ENCODE results near the gene TOX2. TPM values are rescaled to one million over a fixed set of nuclear protein-coding genes. Genes with fewer than 3 reads are reported as not detected.
A peak's percentile ranks its signal among the peaks of the same experiment; 100 is the strongest.

The TOX2 gene
- total RNA-seq, 2 experiments from 2014 or later: 1.6 to 3.0 TPM

- no peak overlapping the region for H3K27ac Mint-ChIP-seq
Measured at GRCh38 chr20:44080064-44080463, 165.4 kb downstream of the TOX2 start.

GRCh38 chr20:44080646-44081267 is 166.1 kb downstream of the TOX2 start:
- ChIA-PET POLR2A (no interaction called here), CTCF (interaction anchor here (0.6 to 4.0 kb wide), 12 partner anchors 11 to 544 kb away, joined by 3 to 34 read pairs (median 4); no protein-coding TSS in a partner anchor)
- Mint-ChIP-seq H3K9me3 (ENCODE audit: low read depth) (no peaks in the 10 kb centered on the region), H3K27ac (no peak overlapping the region), H3K4me3 (peak overlapping the region; percentile 3), H3K27me3 (no peaks in the 10 kb centered on the region), H3K36me3 (ENCODE audit: low read depth) (no peaks in the 10 kb centered on the region), H3K4me1 (peaks cover 16% of the 10 kb centered on the region)
- peak; percentile 96 for ATAC-seq
- intact Hi-C loops (cut with DNase I, micrococcal nuclease): loop anchor here (1.0 to 5.0 kb wide), 10 partner anchors 24 to 631 kb away; no protein-coding TSS in a partner anchor
- peak; percentile 84 for DNase-seq

More at GRCh38 chr20:44080064-44080463, 165.4 kb downstream of the TOX2 start:
- H3K36me3 Mint-ChIP-seq (ENCODE audit: low read depth): no peaks in the 10 kb centered on the region
- H3K27me3 Mint-ChIP-seq: no peaks in the 10 kb centered on the region
- ChIA-PET CTCF (interaction anchor here (0.5 to 4.0 kb wide), 15 partner anchors 11 to 544 kb away, joined by 3 to 34 read pairs (median 4); no protein-coding TSS in a partner anchor), POLR2A (no interaction called here)
- no peak overlapping the region for H3K4me3 Mint-ChIP-seq
- no peaks in the 10 kb centered on the region for H3K9me3 Mint-ChIP-seq (ENCODE audit: low read depth)
- DNase-seq: no peak
- ATAC-seq: no peak
- intact Hi-C loops (cut with DNase I, micrococcal nuclease): loop anchor here (1.0 to 5.0 kb wide), 9 partner anchors 24 to 631 kb away; no protein-coding TSS in a partner anchor
- H3K4me1 Mint-ChIP-seq: peaks cover 22% of the 10 kb centered on the region

- Mint-ChIP-seq H3K36me3 (ENCODE audit: low read depth) (no peaks in the 10 kb centered on the region), H3K4me3 (no peak overlapping the region), H3K4me1 (peaks cover 16% of the 10 kb centered on the region), H3K27ac (no peak overlapping the region), H3K27me3 (no peaks in the 10 kb centered on the region), H3K9me3 (ENCODE audit: low read depth) (no peaks in the 10 kb centered on the region)
- intact Hi-C loops (cut with DNase I, micrococcal nuclease): loop anchor here (1.0 to 5.0 kb wide), 7 partner anchors 99 to 545 kb away; no protein-coding TSS in a partner anchor
- no peak for DNase-seq
- CTCF ChIA-PET: interaction anchor here (0.6 to 4.6 kb wide), 8 partner anchors 171 to 1474 kb away, joined by 3 to 26 read pairs (median 3); no protein-coding TSS in a partner anchor
- POLR2A ChIA-PET: no interaction called here
- ATAC-seq: no peak
Measured at GRCh38 chr20:44081476-44081875, 166.8 kb downstream of the TOX2 start.

GRCh38 chr20:44081888-44082287 is 167.2 kb downstream of the TOX2 start:
- Mint-ChIP-seq H3K4me1 (peaks cover 16% of the 10 kb centered on the region), H3K36me3 (ENCODE audit: low read depth) (no peaks in the 10 kb centered on the region), H3K9me3 (ENCODE audit: low read depth) (no peaks in the 10 kb centered on the region), H3K27me3 (no peaks in the 10 kb centered on the region), H3K4me3 (no peak overlapping the region), H3K27ac (no peak overlapping the region)
- intact Hi-C loops (cut with DNase I, micrococcal nuclease): loop anchor here (1.0 to 5.0 kb wide), 7 partner anchors 99 to 545 kb away; no protein-coding TSS in a partner anchor
- ChIA-PET CTCF (interaction anchor here (0.6 to 4.6 kb wide), 8 partner anchors 171 to 1473 kb away, joined by 3 to 26 read pairs (median 3); no protein-coding TSS in a partner anchor), POLR2A (no interaction called here)
- DNase-seq (no peak), ATAC-seq (no peak)

- H3K4me1 Mint-ChIP-seq: peaks cover 13% of the 10 kb centered on the region
- DNase-seq (no peak), ATAC-seq (no peak)
- POLR2A ChIA-PET: interaction anchor here (0.6 kb wide), 1 partner anchor 1661 kb away, joined by 5 read pairs; no protein-coding TSS in a partner anchor
- no peak overlapping the region for H3K4me3 Mint-ChIP-seq
- H3K36me3 Mint-ChIP-seq (ENCODE audit: low read depth): no peaks in the 10 kb centered on the region
- H3K27ac Mint-ChIP-seq: no peak overlapping the region
- H3K9me3 Mint-ChIP-seq (ENCODE audit: low read depth): no peaks in the 10 kb centered on the region
- intact Hi-C loops (cut with DNase I, micrococcal nuclease): loop anchor here in 1 of 2 experiments (5.0 kb wide), 2 partner anchors 101 to 166 kb away; no protein-coding TSS in a partner anchor
- CTCF ChIA-PET: interaction anchor here (0.5 to 4.6 kb wide), 10 partner anchors 14 to 627 kb away, joined by 3 to 26 read pairs (median 3); no protein-coding TSS in a partner anchor
- no peaks in the 10 kb centered on the region for H3K27me3 Mint-ChIP-seq
Measured at GRCh38 chr20:44083220-44083933, 168.7 kb downstream of the TOX2 start.

GRCh38 chr20:44084439-44084838 is 169.8 kb downstream of the TOX2 start:
- Mint-ChIP-seq H3K27ac (no peak overlapping the region), H3K36me3 (ENCODE audit: low read depth) (no peaks in the 10 kb centered on the region), H3K27me3 (no peaks in the 10 kb centered on the region), H3K4me1 (peaks cover 9% of the 10 kb centered on the region), H3K9me3 (ENCODE audit: low read depth) (no peaks in the 10 kb centered on the region), H3K4me3 (no peak overlapping the region)
- POLR2A ChIA-PET: no interaction called here
- DNase-seq: no peak
- ATAC-seq: no peak
- intact Hi-C loops (cut with DNase I, micrococcal nuclease): loop anchor here in 1 of 2 experiments (5.0 kb wide), 2 partner anchors 102 to 167 kb away; no protein-coding TSS in a partner anchor
- CTCF ChIA-PET: interaction anchor here (0.6 to 4.6 kb wide), 5 partner anchors 24 to 635 kb away, joined by 3 to 26 read pairs (median 3); no protein-coding TSS in a partner anchor

- POLR2A ChIA-PET: no interaction called here
- intact Hi-C loops (cut with DNase I, micrococcal nuclease): loop anchor here in 1 of 2 experiments (5.0 kb wide), 2 partner anchors 103 to 168 kb away; no protein-coding TSS in a partner anchor
- Mint-ChIP-seq H3K4me1 (peaks cover 9% of the 10 kb centered on the region), H3K9me3 (ENCODE audit: low read depth) (no peaks in the 10 kb centered on the region), H3K36me3 (ENCODE audit: low read depth) (no peaks in the 10 kb centered on the region), H3K4me3 (no peak overlapping the region), H3K27me3 (no peaks in the 10 kb centered on the region), H3K27ac (no peak overlapping the region)
- DNase-seq: no peak
- CTCF ChIA-PET: interaction anchor here (1.3 to 4.6 kb wide), 2 partner anchors 335 to 636 kb away, joined by 4 to 26 read pairs; no protein-coding TSS in a partner anchor
- no peak for ATAC-seq
Measured at GRCh38 chr20:44084891-44085290, 170.2 kb downstream of the TOX2 start.

- POLR2A ChIA-PET: no interaction called here
- CTCF ChIA-PET: interaction anchor here (0.8 to 4.6 kb wide), 3 partner anchors 336 to 660 kb away, joined by 3 to 26 read pairs (median 4); no protein-coding TSS in a partner anchor
- H3K27ac Mint-ChIP-seq: no peak overlapping the region
Measured at GRCh38 chr20:44085616-44086434, 171.2 kb downstream of the TOX2 start.

GRCh38 chr20:44087051-44087856 is 172.6 kb downstream of the TOX2 start:
- no peak for ATAC-seq
- intact Hi-C loops (cut with DNase I, micrococcal nuclease): no loop called here
- CTCF ChIA-PET: interaction anchor here (0.6 kb wide), 1 partner anchor 309 kb away, joined by 5 read pairs; no protein-coding TSS in a partner anchor
- DNase-seq: no peak
- Mint-ChIP-seq H3K27me3 (peaks cover 2% of the 10 kb centered on the region), H3K4me1 (no peaks in the 10 kb centered on the region), H3K27ac (no peak overlapping the region), H3K36me3 (ENCODE audit: low read depth) (no peaks in the 10 kb centered on the region), H3K9me3 (ENCODE audit: low read depth) (no peaks in the 10 kb centered on the region), H3K4me3 (no peak overlapping the region)
- POLR2A ChIA-PET: no interaction called here

More at GRCh38 chr20:44085616-44086434, 171.2 kb downstream of the TOX2 start:
- H3K4me1 Mint-ChIP-seq: peaks cover under 1% of the 10 kb centered on the region
- DNase-seq: no peak
- no peak overlapping the region for H3K4me3 Mint-ChIP-seq
- no peak for ATAC-seq
- intact Hi-C loops (cut with DNase I, micrococcal nuclease): no loop called here
- H3K36me3 Mint-ChIP-seq (ENCODE audit: low read depth): no peaks in the 10 kb centered on the region
- no peaks in the 10 kb centered on the region for H3K9me3 Mint-ChIP-seq (ENCODE audit: low read depth)
- H3K27me3 Mint-ChIP-seq: no peaks in the 10 kb centered on the region

GRCh38 chr20:44087857-44088120 is 173.1 kb downstream of the TOX2 start:
- intact Hi-C loops (cut with DNase I, micrococcal nuclease): no loop called here
- no peak overlapping the region for H3K4me3 Mint-ChIP-seq
- H3K27me3 Mint-ChIP-seq: peaks cover 2% of the 10 kb centered on the region
- H3K36me3 Mint-ChIP-seq (ENCODE audit: low read depth): no peaks in the 10 kb centered on the region
- no peaks in the 10 kb centered on the region for H3K4me1 Mint-ChIP-seq
- ChIA-PET CTCF (interaction anchor here (0.6 kb wide), 1 partner anchor 309 kb away, joined by 5 read pairs; no protein-coding TSS in a partner anchor), POLR2A (no interaction called here)
- no peak overlapping the region for H3K27ac Mint-ChIP-seq
- no peak for ATAC-seq
- no peak for DNase-seq
- H3K9me3 Mint-ChIP-seq (ENCODE audit: low read depth): no peaks in the 10 kb centered on the region
